K562 (cell line): ENCODE data around the gene FERMT3. TPM values are rescaled to one million over a fixed set of nuclear protein-coding genes. Genes with fewer than 3 reads are reported as not detected.

Experiments used
- CHCHD3 ChIP-seq: fragments of 250-450 bp; sonication (Bioruptor Pico); IDR thresholded peaks from 2 replicates; pipeline ENCODE4 v2.1.2; 2022; ENCODE audit warnings: mild to moderate bottlenecking
- CREB1 ChIP-seq, 2 experiments: sonication (generic) in 1 of 2; formaldehyde crosslinking in 1 of 2; IDR thresholded peaks; 2 replicates each; pipeline versions ENCODE4 v1.6.1 to v1.8.0; 2012 to 2022; ENCODE audit warnings: inconsistent platforms in 1 of 2, mild to moderate bottlenecking in 1 of 2, missing genetic modification reagents in 1 of 2, moderate library complexity in 1 of 2
- ELF2 ChIP-seq: fragments of 250-450 bp; sonication (Bioruptor Pico); IDR thresholded peaks from 2 replicates; pipeline ENCODE4 v1.5.0; 2021; ENCODE audit warnings: mild to moderate bottlenecking
- FOS ChIP-seq: IDR thresholded peaks from 3 replicates; pipeline ENCODE4 v1.6.1; 2011; ENCODE audit not compliant: insufficient read length; ENCODE audit errors: extremely low read depth
- L3MBTL2 ChIP-seq: fragments of 450-650 bp; IDR thresholded peaks from 2 replicates; pipeline ENCODE4 v1.6.1; 2016; ENCODE audit warnings: mild to moderate bottlenecking, moderate library complexity
- SAFB ChIP-seq: fragments of 200-400 bp; formaldehyde crosslinking; IDR thresholded peaks from 2 replicates; pipeline ENCODE4 v1.6.1; 2017; ENCODE audit warnings: low read depth, low read length, borderline replicate concordance
- SIN3A ChIP-seq, 2 experiments: fragments of 150-350 bp in 1 of 2; IDR thresholded peaks; 2 replicates each; pipeline ENCODE4 v1.6.1; 2011 to 2016; ENCODE audit warnings: borderline replicate concordance in 2 of 2, low read depth in 2 of 2, low read length in 2 of 2, mild to moderate bottlenecking in 2 of 2, moderate library complexity in 2 of 2; ENCODE audit not compliant: control insufficient read depth in 1 of 2
- SRSF3 ChIP-seq: fragments of 200-400 bp; formaldehyde crosslinking; IDR thresholded peaks from 2 replicates; pipeline ENCODE4 v1.6.1; 2016; ENCODE audit warnings: mild to moderate bottlenecking, low read length, moderate library complexity; ENCODE audit not compliant: insufficient read depth
- STAG1 ChIP-seq: sonication (generic); formaldehyde crosslinking; IDR thresholded peaks from 2 replicates; pipeline ENCODE4 v1.5.0; 2020; ENCODE audit warnings: missing genetic modification reagents, borderline replicate concordance
- ZNF79 ChIP-seq: fragments of 250-450 bp; sonication (Bioruptor Pico); IDR thresholded peaks from 2 replicates; pipeline ENCODE4 v1.4.0; 2020; ENCODE audit warnings: low read depth, mild to moderate bottlenecking, moderate library complexity
- polyA plus RNA-seq, 8 experiments: library from polyadenylated mRNA; depleted of rRNA in 4 of 8; stranded (reverse) in 5 of 8; unstranded in 3 of 8; fragments of >200 nt; fragmentation: Nextera tagmentation in 2 of 8; fragmentation: Illumina TruSeq in 1 of 8; extraction: Ambion mirVana in 2 of 8; extraction: Trizol in 1 of 8; gene quantifications; 2 replicates each; pipeline versions ENCODE4 v1.2.1 to v1.2.3, GENCODE V29; 2011 to 2014; ENCODE audit warnings: inconsistent platforms in 1 of 8, missing spikeins in 1 of 8
- total RNA-seq, 7 experiments: library from RNA; depleted of rRNA in 6 of 7; stranded (reverse); fragments of >200 nt in 6 of 7; fragmentation: Illumina TruSeq in 2 of 7; extraction: Trizol in 2 of 7; gene quantifications; 2 replicates each; pipeline versions ENCODE4 v1.2.1 to v1.2.3, GENCODE V29; 2011 to 2021; ENCODE audit warnings: low replicate concordance in 1 of 7
- TF ChIP-seq, protein P1 (sequence below): fragments of 450-650 bp; IDR thresholded peaks from 2 replicates; pipeline ENCODE4 v1.6.1; 2016; ENCODE audit warnings: low read depth
- TF ChIP-seq, protein P2 (sequence below): sonication (generic); formaldehyde crosslinking; IDR thresholded peaks from 2 replicates; pipeline ENCODE4 v1.8.0; 2022; ENCODE audit warnings: missing genetic modification reagents, mild to moderate bottlenecking, borderline replicate concordance
- TF ChIP-seq, protein P3 (sequence below), 2 experiments: fragments of 450-650 bp; conservative IDR thresholded peaks; 2 replicates each; pipeline ENCODE4 v1.6.1; 2017; ENCODE audit warnings: mild to moderate bottlenecking in 2 of 2, moderate library complexity in 2 of 2
- TF ChIP-seq, protein P4 (sequence below): sonication (generic); formaldehyde crosslinking; IDR thresholded peaks from 2 replicates; pipeline ENCODE4 v1.8.1; 2023; ENCODE audit warnings: mild to moderate bottlenecking, missing genetic modification reagents

Gene FERMT3
- total and polyA plus RNA-seq, 9 of the 15 experiments (the other 6 are each of a cell fraction or from before 2014, with no cell fraction given), result 3.2 to 275 (median 79.7) TPM

DNA sequence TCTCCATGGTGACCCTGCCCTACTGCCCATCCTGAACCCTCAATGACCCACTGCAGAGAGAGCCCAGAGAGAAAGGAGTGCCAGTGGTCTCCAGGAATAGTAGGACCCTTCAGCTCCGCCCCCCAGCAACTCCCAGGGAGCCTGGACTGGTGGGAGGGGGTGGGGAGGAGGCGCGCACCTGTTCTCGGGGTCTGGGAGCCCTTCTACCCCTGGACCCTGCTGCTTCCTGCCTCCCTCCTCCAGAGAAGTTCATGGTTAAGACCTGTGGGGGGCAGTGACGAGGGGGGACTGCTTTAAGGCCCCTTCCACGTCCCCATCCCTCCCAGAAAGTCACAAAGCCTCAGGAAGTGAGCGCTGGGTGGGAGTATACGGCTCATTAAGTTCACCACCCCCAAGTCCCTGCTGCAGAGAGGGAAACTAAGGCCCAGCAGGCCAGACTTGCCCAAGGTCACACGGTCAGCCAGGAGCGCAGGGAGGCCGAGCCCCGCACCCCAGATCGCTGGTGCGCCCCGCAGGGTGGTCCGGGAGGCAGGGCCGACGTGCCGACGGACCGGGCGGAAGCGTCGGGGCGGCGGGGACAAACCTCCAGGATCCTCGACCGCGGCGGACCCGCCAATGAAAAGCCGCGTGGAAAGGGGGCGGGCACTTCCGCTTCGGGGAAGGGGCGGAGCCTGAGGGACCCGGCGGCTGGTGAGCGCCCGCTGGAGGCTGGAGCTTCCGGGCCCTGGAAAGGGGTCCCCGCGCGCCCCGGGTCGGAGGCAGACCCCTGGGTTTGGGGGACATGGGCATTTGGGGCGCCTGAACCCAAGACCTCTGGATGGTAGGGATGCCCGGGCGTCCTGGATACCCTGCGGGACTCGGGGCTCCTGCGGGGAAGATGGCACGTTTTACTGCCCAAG, 19.3 kb downstream of the FERMT3 start, which contains the start of the genes NUDT22 and TRPT1 (continued):
- TF ChIP-seq, protein P1, sequence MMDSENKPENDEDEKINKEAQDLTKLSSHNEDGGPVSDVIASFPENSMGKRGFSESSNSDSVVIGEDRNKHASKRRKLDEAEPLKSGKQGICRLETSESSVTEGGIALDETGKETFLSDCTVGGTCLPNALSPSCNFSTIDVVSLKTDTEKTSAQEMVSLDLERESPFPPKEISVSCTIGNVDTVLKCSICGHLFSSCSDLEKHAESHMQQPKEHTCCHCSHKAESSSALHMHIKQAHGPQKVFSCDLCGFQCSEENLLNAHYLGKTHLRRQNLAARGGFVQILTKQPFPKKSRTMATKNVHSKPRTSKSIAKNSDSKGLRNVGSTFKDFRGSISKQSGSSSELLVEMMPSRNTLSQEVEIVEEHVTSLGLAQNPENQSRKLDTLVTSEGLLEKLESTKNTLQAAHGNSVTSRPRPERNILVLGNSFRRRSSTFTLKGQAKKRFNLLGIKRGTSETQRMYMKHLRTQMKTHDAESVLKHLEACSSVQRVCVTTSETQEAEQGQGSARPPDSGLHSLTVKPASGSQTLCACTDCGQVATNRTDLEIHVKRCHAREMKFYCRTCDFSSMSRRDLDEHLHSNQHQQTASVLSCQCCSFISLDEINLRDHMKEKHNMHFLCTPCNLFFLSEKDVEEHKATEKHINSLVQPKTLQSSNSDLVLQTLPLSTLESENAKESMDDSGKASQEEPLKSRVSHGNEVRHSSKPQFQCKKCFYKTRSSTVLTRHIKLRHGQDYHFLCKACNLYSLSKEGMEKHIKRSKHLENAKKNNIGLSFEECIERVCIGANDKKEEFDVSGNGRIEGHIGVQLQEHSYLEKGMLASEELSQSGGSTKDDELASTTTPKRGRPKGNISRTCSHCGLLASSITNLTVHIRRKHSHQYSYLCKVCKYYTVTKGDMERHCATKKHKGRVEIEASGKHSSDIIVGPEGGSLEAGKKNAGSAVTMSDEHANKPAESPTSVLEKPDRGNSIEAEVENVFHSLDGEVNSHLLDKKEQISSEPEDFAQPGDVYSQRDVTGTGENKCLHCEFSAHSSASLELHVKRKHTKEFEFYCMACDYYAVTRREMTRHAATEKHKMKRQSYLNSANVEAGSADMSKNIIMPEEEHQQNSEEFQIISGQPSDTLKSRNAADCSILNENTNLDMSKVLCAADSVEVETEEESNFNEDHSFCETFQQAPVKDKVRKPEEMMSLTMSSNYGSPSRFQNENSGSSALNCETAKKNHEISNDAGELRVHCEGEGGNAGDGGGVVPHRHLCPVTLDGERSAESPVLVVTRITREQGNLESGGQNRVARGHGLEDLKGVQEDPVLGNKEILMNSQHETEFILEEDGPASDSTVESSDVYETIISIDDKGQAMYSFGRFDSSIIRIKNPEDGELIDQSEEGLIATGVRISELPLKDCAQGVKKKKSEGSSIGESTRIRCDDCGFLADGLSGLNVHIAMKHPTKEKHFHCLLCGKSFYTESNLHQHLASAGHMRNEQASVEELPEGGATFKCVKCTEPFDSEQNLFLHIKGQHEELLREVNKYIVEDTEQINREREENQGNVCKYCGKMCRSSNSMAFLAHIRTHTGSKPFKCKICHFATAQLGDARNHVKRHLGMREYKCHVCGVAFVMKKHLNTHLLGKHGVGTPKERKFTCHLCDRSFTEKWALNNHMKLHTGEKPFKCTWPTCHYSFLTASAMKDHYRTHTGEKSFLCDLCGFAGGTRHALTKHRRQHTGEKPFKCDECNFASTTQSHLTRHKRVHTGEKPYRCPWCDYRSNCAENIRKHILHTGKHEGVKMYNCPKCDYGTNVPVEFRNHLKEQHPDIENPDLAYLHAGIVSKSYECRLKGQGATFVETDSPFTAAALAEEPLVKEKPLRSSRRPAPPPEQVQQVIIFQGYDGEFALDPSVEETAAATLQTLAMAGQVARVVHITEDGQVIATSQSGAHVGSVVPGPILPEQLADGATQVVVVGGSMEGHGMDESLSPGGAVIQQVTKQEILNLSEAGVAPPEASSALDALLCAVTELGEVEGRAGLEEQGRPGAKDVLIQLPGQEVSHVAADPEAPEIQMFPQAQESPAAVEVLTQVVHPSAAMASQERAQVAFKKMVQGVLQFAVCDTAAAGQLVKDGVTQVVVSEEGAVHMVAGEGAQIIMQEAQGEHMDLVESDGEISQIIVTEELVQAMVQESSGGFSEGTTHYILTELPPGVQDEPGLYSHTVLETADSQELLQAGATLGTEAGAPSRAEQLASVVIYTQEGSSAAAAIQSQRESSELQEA, result no peak
- TF ChIP-seq STAG1 (CRISPR knock-in tag) (no peak; the same call in 1 of the 2 replicates), SAFB (no peak), SIN3A (IDR thresholded peaks at IDR 0.05; ENCODE audit: borderline replicate concordance in 2 of 2, control insufficient read depth in 1 of 2, low read depth in 2 of 2, low read length in 2 of 2) (peak in 1 of 2 experiments; percentile 82; a peak in 2 of 4 replicates), ELF2 (CRISPR knock-in tag) (peak; percentile 68), FOS (no peak), L3MBTL2 (0 out of 2 replicates have a peak, but pooled peaks have one; percentile 19), SRSF3 (no peak), CHCHD3 (CRISPR knock-in tag) (no peak), CREB1 (IDR thresholded peaks at IDR 0.05) (0 out of 2 replicates have a peak, but pooled peaks have one; percentile 34), CREB1 (CRISPR knock-in tag; IDR thresholded peaks at IDR 0.05) (peak; percentile 43; the same call in 1 of the 2 replicates), ZNF79 (no peak)
- TF ChIP-seq, protein P2, sequence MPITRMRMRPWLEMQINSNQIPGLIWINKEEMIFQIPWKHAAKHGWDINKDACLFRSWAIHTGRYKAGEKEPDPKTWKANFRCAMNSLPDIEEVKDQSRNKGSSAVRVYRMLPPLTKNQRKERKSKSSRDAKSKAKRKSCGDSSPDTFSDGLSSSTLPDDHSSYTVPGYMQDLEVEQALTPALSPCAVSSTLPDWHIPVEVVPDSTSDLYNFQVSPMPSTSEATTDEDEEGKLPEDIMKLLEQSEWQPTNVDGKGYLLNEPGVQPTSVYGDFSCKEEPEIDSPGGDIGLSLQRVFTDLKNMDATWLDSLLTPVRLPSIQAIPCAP, result no peak
- TF ChIP-seq, protein P3, sequence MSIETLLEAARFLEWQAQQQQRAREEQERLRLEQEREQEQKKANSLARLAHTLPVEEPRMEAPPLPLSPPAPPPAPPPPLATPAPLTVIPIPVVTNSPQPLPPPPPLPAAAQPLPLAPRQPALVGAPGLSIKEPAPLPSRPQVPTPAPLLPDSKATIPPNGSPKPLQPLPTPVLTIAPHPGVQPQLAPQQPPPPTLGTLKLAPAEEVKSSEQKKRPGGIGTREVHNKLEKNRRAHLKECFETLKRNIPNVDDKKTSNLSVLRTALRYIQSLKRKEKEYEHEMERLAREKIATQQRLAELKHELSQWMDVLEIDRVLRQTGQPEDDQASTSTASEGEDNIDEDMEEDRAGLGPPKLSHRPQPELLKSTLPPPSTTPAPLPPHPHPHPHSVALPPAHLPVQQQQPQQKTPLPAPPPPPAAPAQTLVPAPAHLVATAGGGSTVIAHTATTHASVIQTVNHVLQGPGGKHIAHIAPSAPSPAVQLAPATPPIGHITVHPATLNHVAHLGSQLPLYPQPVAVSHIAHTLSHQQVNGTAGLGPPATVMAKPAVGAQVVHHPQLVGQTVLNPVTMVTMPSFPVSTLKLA (conservative IDR thresholded peaks at IDR 0.05), result peak; percentile 72 to 81
- TF ChIP-seq, protein P4, sequence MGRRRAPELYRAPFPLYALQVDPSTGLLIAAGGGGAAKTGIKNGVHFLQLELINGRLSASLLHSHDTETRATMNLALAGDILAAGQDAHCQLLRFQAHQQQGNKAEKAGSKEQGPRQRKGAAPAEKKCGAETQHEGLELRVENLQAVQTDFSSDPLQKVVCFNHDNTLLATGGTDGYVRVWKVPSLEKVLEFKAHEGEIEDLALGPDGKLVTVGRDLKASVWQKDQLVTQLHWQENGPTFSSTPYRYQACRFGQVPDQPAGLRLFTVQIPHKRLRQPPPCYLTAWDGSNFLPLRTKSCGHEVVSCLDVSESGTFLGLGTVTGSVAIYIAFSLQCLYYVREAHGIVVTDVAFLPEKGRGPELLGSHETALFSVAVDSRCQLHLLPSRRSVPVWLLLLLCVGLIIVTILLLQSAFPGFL (CRISPR knock-in tag), result no peak
